HG03060 (cell line): ENCODE data around the gene FBXO15.

Source experiments
- ATAC-seq: cut with Tn5 transposase; IDR thresholded peaks from one replicate; pipeline ENCODE4 v1.9.1; 2021; ENCODE audit warnings: low read depth, moderate number of reproducible peaks; ENCODE audit not compliant: unreplicated experiment

Gene FBXO15

DNA sequence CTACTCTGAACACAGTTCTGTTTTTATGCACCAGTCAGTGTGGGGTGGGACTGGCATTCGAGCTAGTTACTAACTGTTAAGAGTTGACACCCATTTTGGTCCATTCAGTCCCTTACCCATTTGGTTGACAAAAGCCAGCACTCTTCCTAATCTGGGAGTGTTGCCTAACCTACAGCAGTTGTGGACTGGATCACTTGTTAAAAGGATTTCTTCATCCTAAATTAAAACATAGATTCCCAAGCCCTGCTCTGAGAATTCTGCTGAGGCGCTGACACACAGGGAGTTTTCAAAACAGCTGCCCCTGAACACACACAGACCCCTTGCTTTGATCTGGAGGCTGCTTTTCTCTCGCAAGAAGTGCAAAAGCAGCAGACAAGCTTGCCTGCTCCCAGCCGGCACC, 7.1 kb upstream of the FBXO15 start:
- ATAC-seq: no peak

DNA sequence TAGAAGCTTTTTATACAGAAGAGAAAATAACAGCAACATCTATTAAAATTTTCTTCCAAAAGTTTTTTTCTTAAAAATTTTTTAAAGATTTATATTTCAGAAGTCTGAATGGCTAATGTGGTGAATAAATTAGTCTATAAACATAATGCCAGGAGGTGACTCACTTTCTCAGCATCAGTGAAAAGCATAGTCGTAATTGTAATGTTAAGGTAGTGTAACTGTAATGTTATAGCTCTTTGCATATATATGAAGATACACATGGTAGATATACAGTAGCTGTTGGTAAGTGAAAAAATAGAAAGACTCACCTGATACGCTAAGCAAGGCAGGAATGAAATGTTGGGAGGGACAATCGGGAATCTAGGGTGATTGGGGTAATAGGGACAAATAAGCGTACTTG, 6.2 kb upstream of the FBXO15 start:
- no peak for ATAC-seq

DNA sequence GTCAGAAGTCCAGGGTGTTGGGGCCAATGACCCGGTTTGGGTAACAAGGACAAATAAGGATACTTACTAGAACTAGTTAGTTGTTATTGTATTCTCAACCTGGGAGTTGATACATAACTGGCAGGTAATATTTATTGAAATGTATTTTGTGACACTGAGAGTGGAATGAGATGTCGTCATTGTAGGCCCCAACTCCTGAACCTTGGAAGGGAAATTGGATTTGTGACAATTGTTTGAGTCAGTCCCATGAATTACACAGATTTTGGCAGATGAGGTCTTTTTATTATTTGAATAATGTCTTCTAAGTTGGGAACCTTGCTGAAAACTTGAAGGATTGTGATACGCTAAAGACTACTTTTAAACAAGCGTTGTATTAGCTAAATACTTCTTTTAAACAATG, 5.7 kb upstream of the FBXO15 start:
- no peak for ATAC-seq

DNA sequence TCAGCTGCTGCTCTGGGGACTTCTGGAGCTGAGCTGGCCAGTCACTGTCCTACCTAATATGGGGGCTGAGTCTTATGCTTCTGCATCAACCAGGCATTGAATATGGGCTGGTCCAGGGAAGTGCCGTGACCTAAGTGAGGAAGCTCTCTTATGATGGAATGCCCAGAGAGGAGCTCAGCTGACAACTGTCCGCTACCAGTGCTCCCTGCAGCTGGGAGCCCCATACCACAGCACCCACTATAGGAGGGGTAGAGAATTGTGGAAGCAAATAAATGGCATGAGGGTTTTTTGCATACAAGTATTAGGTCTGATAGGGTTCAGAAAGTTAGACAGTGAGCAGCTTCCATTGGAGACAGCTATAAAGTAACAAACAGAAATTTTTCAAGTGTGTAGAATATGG, 5.2 kb upstream of the FBXO15 start:
- ATAC-seq: no peak

DNA sequence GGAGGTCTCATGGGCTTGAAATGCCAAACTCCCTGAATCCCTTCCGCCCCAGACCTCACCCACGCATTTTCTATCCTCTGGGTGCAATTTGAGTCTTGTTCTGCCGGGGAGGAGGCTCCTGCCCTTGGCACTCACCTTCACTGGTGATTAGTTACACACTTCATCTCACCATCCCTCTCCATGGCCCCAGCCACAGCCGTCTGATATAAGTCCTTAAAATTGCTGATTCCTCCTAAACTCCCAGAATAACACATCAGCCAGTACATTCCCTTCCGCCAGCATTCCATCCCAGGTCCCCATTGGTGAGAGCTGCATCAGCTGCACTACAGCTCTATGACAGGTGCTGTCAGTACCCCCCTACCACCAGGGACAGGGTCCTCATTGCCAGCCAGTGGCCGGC, 4.6 kb upstream of the FBXO15 start:
- ATAC-seq: no peak

DNA sequence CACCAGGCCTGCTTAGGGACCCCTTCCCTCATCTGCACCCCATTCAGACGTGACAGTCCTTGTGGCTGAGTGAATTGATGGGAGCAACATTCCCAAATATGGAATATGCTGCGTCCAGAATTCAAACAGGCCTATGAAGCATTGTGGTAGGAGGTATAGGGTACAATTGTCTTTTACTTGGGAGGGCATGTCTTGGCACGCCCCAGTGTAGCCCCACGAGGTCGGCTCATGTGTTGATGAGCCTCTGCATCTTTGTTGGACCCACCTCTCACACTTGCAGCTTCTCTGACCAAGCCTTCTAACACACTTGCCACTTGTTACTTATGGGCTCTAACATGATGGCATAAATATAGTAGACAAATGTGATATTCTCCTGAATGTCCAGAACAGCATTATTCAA, 2.2 kb upstream of the FBXO15 start:
- ATAC-seq: no peak

DNA sequence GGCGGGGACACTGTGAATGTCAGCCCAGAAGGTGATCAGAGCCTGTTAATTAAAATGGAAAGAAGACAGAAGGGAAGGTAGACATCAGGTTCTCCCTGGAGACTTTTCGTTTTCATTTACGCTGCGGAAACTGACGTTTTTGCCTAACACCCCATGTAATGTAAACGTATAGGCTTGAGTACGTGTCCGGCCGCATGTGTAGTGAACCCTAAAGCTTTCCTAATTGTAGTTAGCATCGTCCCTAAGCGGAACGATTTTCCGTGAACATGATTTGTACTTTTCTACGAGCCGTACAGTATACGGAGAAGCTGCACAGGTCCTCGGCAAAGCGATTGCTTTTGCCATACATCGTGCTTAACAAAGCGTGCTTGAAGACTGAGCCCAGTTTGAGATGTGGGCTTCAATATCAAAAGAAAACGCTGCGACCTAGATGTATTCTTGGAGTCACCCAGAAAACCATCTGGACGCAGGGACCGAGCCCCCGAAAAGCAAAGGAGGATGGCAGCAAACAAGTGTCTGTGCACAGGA, 973 bp upstream of the FBXO15 start:
- peak; percentile 1 for ATAC-seq

DNA sequence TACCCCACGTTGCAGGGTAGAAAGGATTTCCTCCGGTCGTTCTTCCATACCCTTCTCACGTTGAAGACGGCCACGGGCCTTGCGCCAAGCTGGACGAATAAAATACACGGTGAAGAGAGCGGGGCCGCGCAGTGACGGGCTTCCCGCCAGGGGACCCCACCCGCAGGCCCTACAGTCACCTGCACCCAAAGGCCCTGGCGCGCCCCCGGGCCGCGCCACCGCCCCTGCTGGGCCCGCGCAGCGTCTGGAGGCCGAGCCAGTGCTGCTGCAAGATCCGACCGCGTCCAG, 199 bp downstream of the FBXO15 start:
- no peak for ATAC-seq

DNA sequence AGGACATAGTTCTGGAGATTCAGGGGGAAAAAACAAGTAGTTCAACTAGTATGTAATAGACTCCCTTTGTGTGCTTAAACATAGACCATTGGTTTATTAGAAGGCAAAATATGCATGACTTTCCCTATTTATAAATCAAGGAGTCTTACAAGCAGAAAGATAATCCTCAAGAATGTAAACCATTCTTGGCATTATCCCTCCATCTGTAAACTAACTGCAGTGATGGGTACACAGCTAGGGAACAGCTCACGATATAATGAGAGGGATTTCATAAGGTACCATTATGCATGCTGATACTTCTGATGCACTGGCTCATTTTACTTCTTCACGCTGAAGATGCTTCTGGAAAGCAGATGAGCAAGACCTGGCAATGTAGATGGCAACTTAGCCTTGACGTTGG, 878 bp downstream of the FBXO15 start:
- no peak for ATAC-seq

DNA sequence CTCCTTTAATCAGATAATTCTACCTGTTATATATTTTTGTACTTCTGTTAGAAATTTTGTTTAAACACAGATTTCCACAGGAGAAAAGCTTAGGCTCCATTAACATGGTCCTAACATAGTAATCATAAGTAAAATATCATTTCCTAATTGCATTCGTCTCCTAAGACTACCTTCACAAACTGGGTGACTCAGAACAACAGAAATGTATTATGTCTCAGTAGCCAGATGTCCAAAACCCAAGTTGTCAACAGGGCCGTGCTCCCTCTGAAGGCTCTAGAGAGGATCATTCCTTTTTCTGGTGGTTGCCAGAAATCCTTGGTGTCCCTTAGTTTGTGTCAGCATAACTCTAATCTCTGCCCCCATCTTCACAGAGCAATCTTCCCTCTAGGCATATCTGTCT, 5.4 kb downstream of the FBXO15 start:
- ATAC-seq: no peak

DNA sequence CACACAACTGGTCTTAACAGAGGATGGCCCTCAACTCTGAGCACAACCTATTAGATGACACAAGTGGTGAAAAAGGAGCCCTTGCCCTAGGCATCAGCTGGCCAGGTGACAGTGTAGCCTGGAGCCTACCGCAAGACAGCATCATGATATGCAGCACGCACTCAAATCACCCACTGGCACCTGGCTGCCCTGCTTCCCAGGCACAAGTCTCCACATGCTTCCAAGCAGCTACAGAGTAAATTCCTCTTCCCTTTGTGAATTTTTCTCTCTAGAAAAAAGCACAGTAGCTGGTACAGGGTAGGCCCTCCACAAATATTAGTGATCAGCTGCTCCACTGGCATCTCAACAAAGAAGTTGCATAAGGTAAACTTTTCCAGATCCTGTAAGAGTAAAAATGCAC, 6.0 kb downstream of the FBXO15 start:
- no peak for ATAC-seq

DNA sequence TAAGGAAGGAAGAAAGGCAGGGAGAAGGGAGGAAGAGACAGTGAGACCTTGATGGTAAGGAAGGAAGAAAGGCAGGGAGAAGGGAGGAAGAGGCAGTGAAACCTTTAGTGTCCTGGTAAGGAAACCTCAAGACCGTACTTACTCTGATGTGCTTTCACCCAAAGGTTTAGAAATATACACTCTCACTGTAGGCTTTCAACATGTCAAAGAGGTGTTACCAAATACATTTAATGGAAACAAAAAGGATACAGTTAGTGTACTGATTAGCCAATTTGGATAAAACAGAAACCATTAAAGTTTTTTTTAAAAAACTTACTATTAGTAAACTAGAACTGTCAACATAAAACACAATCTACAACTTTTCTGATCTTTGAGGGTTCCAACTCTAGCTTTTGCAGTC, 7.1 kb downstream of the FBXO15 start:
- ATAC-seq: no peak

DNA sequence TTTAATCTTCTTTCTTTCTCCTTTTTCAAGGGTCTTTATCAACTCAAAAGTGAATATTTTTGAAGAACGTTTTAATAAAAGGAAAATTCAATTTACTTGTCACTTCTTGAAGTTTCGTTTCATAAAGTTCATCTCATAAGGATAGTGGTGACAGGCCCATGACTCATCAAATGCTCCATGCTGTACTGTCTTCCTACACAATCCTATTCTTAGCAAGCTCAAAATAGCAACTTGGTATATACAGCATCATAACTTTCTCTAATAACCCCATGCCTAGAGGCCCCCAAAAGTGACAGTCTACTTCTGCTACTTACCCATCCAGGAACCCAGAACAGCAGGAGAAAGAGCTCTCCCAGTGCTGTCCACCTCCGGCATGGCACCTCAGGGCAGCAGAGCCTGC, 7.7 kb downstream of the FBXO15 start:
- no peak for ATAC-seq

DNA sequence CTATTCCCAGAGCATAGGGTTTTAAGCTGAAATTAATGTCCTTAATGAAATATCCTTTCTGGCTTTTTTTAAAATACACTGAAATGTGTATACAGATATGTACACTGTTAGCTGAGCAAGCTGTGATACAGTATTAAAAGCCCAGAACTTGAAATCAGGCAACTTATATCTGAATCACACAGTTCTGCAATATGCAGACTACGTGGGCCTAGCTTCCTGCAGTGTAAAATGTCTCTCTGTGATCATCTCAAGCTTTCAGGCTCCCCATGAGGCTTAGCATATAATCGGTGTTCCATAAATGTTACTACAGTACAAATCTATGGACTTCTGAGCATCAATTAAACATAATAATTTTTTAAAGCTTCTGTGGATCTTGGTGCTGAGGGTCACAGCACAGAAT, 8.2 kb downstream of the FBXO15 start:
- no peak for ATAC-seq

DNA sequence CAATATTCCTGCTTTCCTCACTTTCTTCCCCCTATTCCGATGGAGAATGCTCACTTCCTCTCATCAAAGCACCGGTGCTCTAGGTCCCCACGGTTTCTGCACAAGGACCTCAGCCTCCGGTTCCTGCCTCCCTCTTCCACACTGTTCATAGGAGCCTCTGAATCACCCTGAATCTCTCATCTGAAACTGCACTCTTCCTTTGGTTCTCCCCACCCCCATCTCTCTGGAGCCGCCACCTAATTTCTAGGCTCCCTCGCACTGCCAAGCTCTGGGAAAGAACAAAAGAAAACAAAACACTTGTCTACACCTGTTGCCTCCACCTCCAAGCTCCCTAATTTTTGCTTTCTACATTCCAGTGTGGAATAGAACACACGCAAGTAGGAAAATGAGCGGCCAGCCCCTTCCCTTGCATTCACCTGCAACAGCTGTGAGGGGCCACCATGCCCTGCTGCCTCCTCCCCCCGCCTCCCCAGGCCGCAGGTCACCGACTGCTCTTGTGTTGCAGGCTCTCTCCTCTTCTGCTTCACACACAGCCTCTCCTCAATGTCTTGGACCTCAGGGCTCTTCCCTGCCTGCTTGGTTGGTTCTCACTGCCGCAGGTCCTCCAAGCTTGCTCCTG, 9.6 kb downstream of the FBXO15 start:
- ATAC-seq: no peak

DNA sequence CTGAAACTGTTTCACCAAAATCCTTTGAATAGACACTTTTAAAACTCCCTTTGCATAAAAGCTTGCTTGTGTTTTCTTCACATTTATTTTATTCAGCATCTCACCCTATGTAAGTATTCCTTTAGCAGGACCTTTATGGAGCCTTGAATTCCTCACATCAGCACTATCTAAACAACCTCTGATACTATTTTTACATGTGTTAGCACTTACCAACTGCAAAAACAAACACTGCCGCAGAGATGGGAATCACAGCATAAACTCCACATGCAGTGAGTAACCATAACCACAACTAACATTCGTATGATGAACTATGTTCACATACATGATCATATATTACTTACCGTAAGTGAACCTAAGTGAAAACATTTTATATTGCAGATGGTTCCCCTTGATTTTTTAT, 15.4 kb downstream of the FBXO15 start:
- ATAC-seq: no peak

DNA sequence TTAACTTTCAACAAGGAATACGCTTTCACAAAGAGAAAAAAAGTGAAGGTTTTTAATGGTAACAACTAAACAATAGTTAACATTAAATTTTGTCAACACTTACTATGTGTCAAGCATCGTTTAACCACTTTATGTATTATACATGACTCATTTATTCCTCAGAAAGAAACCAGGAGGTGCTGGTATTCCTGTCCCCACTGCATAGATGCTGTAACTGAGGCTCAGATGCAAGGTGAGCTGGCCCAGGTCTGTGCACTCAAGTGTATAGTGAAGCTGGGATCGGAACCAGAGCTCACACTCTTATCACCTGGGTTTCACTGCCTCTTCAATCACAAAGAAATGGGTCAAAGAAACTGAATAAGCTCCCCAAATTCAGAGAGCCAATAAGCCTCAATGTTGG, 16.5 kb downstream of the FBXO15 start:
- no peak for ATAC-seq

DNA sequence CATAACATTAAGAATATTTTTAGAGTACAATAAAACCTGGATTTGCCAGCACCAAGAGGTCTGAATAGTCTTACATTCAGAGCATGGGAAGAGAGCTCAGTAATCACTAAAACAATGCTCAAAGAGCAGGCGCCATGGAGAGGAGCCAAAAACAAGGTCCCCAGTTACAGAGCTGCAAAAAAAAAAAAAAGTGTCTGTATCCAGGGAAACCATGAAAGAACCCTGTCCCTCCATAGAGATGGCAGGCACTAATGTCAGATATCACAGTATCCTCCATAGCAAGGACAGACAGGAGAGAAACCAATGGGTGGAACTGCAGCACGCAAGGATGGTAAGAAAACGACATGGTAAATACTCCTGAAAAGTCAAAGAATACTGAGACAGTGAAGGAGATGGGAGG, 19.5 kb downstream of the FBXO15 start:
- no peak for ATAC-seq

DNA sequence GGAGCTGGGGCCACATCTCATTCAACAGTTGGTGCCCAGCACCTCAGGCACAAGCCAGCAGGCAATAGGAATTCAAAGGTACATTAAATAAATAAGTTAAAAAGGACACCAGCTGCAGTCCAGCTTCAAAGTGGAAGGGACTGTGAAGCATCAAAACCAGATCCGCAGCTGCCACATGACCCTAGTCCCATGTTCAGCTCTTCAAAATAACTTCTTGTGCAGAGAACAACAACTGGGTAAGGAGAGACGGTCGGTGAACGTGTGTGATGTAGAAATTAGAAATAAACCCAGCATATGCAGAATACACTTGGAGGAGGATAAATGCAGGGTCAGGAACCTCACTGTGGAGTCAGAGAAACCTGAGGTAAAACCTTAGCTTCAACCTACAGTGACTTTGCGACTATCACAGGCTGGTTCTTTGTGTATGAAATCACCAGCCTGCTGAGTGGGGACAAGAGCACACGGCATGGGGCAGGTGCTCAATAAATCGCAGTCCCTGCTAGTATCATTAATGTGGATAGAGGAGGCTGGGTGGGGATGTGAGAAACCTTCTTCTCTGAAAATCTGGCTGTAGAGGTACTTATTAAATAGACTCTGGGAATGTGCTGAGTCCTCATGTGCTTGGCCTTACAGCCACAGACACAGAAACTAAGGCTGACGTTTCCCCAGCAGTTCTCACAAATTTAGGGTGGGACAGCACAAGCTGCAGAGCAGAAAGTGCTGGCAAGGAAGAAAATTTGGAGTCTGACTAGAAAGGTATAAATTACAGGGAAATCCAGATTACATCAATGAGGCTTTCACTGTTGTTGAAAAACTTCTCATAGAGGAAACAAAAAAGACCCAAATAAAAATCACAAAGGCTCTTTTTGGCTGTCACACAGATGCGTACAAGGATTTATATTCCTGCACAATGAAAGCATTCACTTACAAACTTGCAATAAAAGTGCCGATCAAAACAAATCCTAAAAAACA, 20.7 kb downstream of the FBXO15 start:
- ATAC-seq: no peak

DNA sequence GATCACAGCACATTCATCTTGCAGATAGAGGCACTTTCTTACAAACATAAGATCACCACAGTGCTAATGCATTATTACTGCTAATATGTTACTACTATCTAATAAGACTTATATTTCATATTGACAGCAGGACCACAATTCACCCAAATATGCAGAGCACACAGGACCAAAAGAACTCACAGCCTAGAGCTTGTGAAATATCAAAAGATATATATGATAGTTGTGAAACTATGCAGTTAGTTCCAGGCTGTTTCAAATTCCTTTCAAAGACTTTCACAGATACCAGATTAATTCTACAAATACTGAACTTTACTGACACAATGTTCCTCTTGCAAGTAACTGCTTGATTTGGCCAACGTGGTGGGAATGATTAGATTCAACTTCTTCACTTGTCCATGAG, 23.0 kb downstream of the FBXO15 start:
- no peak for ATAC-seq

DNA sequence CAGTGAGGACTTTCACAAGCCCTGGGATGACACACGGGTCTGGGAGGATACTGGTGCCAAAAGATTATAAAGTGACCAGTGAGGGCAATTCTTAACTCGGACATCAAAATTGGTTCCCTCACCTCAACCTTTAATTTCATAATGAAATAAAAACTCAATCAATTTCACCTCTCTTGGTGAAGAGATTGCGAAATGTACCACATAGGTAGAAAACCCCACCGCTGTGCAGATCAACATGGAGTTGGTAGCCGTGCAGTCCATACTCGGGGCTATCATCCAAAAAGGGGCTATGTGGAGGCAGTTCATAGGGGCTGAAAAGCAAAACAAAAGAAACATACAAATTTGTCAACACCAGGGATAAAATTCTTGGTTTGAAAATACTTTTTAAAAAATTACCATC, 24.4 kb downstream of the FBXO15 start:
- no peak for ATAC-seq
